BE2C (cell line): ENCODE data around the gene EFCAB6.

Source experiments
- DNase-seq: peaks from one replicate; pipeline ENCODE4 v3.0.0-alpha.2; 2020
- H3K27me3 ChIP-seq: fragments of 250-450 bp; sonication (Bioruptor Pico); 2 replicates; pipeline ENCODE4 v1.5.1; 2020; ENCODE audit warnings: mild to moderate bottlenecking
- H3K36me3 ChIP-seq: fragments of 250-450 bp; sonication (Bioruptor Pico); 2 replicates; pipeline ENCODE4 v1.5.1; 2020; ENCODE audit warnings: mild to moderate bottlenecking
- H3K4me1 ChIP-seq: fragments of 250-450 bp; sonication (Bioruptor Pico); 2 replicates; pipeline ENCODE4 v1.5.1; 2020
- H3K4me3 ChIP-seq: 2 replicates; pipeline ENCODE4 v1.5.1; 2011; ENCODE audit warnings: low read depth, low read length
- H3K9me3 ChIP-seq: fragments of 250-450 bp; sonication (Bioruptor Pico); 2 replicates; pipeline ENCODE4 v1.5.1; 2020
- TF ChIP-seq, protein P1 (sequence below): IDR thresholded peaks from 2 replicates; pipeline ENCODE4 v1.5.1; 2012; ENCODE audit warnings: mild to moderate bottlenecking, low read depth, low read length

Gene EFCAB6

DNA sequence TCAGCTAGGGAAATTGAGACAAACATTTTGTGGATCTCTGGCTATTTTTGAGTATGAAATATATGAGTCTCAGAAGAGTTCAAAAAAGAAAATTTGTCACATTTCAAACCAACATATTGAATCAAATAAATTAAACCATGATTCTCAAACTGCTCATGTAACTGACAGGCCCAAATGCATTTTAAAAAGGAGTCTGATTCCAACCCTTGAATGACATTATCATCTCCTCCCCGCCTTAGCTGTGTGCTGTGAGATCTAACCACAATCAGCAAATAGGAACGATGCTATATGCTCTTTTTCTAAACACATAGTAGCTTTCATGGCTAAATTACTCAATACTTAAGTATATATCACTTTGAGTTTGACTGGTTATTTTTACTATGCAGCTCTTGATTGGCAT lies 57.1 kb downstream of the EFCAB6 start:
- TF ChIP-seq, protein P1, sequence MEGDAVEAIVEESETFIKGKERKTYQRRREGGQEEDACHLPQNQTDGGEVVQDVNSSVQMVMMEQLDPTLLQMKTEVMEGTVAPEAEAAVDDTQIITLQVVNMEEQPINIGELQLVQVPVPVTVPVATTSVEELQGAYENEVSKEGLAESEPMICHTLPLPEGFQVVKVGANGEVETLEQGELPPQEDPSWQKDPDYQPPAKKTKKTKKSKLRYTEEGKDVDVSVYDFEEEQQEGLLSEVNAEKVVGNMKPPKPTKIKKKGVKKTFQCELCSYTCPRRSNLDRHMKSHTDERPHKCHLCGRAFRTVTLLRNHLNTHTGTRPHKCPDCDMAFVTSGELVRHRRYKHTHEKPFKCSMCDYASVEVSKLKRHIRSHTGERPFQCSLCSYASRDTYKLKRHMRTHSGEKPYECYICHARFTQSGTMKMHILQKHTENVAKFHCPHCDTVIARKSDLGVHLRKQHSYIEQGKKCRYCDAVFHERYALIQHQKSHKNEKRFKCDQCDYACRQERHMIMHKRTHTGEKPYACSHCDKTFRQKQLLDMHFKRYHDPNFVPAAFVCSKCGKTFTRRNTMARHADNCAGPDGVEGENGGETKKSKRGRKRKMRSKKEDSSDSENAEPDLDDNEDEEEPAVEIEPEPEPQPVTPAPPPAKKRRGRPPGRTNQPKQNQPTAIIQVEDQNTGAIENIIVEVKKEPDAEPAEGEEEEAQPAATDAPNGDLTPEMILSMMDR: no peak
- Histone ChIP-seq H3K27me3 (peaks cover 18% of the 10 kb centered on the region), H3K36me3 (no peaks in the 10 kb centered on the region), H3K9me3 (no peaks in the 10 kb centered on the region), H3K4me3 (no peak overlapping the region), H3K4me1 (no peaks in the 10 kb centered on the region)
- no peak for DNase-seq

DNA sequence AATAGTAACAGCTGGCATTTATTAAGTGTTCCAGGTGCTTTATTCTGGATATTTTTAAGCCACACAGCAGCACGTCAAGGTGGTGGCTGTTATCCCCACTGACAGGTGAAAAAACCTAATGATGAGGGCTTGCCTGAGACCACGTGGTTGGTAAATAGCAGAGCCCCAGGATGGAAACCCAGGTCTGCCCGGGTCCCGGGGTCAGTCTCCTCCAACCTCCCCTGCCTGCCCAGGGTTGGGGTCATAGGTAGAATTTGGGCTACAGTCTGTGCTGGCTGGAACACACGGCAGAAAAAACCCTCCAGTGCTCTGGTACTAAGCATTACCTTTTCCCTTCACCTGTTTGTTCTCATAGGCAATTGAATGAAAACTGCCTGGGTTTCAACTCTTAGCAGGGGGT lies 57.9 kb downstream of the EFCAB6 start:
- H3K9me3 ChIP-seq: no peaks in the 10 kb centered on the region
- no peak for DNase-seq
- H3K4me3 ChIP-seq: no peak overlapping the region
- TF ChIP-seq, protein P1: no peak
- no peaks in the 10 kb centered on the region for H3K36me3 ChIP-seq
- H3K27me3 ChIP-seq: peaks cover 24% of the 10 kb centered on the region
- no peaks in the 10 kb centered on the region for H3K4me1 ChIP-seq

DNA sequence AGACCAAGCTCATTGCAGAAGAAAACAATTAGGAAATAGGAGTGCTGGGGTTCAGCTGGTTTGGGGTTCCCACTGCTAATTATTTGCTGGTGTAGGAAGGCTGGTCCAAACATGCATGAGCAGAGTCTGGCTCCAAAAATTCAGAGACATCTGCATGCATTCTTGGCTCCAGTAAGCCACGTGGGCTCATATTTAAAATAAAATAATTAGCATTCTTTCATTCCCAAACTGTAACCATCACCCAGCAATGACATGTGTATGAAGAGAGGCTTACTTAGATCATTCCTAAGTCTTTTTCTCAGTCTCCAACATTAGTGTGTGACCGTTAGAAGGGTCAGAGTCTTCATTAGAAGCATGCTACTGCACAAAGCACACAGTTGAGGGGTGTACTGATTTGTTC lies 58.4 kb downstream of the EFCAB6 start:
- DNase-seq: no peak
- TF ChIP-seq, protein P1: no peak

DNA sequence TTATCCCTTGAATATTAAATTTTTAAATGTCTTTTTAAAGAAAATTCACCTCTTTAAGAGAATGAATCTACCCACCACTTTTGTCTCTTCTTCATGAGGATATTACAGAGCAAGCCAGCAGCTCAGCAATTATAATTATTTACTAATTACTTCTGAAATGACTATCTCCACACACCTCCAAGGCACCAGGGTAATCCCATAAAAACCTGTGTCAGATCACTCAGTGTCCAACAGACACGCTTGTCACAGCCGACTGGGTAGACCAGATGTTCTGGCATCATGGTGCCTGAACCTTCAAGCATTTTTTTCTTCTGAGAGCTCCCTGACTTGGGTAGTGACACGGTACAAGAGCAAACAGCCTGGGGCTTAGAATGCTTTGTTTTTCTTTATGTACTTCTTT lies 61.4 kb downstream of the EFCAB6 start:
- TF ChIP-seq, protein P1: no peak
- no peak for DNase-seq
- peaks cover 24% of the 10 kb centered on the region for H3K27me3 ChIP-seq
- no peak overlapping the region for H3K4me3 ChIP-seq
- H3K4me1 ChIP-seq: no peaks in the 10 kb centered on the region
- no peaks in the 10 kb centered on the region for H3K36me3 ChIP-seq
- H3K9me3 ChIP-seq: no peaks in the 10 kb centered on the region

More for the DNA sequence above, 58.4 kb downstream of the EFCAB6 start:
- Histone ChIP-seq H3K9me3 (no peaks in the 10 kb centered on the region), H3K4me1 (no peaks in the 10 kb centered on the region), H3K36me3 (no peaks in the 10 kb centered on the region), H3K4me3 (no peak overlapping the region), H3K27me3 (peaks cover 24% of the 10 kb centered on the region)

DNA sequence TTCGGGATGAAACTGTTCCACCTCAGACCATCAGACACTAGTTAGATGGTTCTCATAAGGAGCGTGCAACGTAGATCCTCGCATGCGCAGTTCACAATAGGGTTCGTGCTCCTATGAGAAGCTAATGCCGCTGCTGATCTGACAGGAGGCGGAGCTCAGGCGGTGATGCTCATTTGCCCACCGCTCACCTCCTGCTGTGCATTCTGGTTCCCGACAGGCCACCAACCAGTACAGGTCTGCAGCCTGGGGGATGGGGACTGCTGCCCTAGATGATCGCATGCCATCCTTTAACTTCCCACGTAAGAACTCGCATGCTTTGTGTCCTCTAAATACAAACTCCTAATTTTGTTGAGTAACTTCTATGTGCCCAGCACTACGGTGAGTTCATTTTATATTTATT lies 62.6 kb downstream of the EFCAB6 start:
- Histone ChIP-seq H3K36me3 (no peaks in the 10 kb centered on the region), H3K9me3 (no peaks in the 10 kb centered on the region), H3K4me1 (no peaks in the 10 kb centered on the region), H3K27me3 (peaks cover 19% of the 10 kb centered on the region), H3K4me3 (no peak overlapping the region)
- TF ChIP-seq, protein P1: no peak
- DNase-seq: no peak

DNA sequence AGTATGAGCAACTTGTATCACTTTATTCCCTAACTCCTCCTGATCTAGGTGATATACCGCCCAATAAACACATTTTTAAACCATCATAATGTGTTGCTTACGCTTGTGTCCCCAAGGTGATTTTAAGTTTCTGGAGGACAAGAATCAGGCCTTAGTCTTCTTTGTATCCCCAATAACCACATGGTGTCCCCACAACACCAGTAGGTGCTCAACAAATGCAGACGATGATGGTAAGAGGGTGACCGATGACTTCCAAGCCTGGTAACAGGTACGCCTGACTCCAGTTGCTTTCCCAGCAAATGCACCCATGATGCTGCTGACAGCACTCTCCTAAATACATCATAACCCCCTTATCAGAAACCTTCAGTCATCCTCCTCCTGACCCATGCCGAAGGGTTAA lies 64.2 kb downstream of the EFCAB6 start:
- no peak for DNase-seq
- Histone ChIP-seq H3K4me1 (no peaks in the 10 kb centered on the region), H3K36me3 (no peaks in the 10 kb centered on the region), H3K4me3 (no peak overlapping the region), H3K9me3 (no peaks in the 10 kb centered on the region), H3K27me3 (peaks cover 19% of the 10 kb centered on the region)
- TF ChIP-seq, protein P1: no peak
